SK-N-SH treated with all-trans-retinoic acid at 6 μM for 48 hours (cell line): ENCODE measurements around the gene ABR.
A peak's percentile ranks its signal among the peaks of the same experiment; 100 is the strongest.

ENCODE experiments used
- ATAC-seq: fragments of 200-7000 bp; cut with Tn5 transposase; 3 replicates; pipeline ENCODE4 v1.9.1; 2020; ENCODE audit warnings: mild to moderate bottlenecking, moderate library complexity
- BACH2 ChIP-seq: fragments of 250-450 bp; sonication (Bioruptor Pico); IDR thresholded peaks from 2 replicates; pipeline ENCODE4 v1.9.0; 2021; ENCODE audit warnings: mild to moderate bottlenecking, borderline replicate concordance
- CSDC2 ChIP-seq: fragments of 250-450 bp; sonication (Bioruptor Pico); IDR thresholded peaks from 2 replicates; pipeline ENCODE4 v1.5.0; 2020; ENCODE audit warnings: mild to moderate bottlenecking, moderate library complexity
- GLIS3 ChIP-seq: fragments of 250-450 bp; sonication (Bioruptor Pico); IDR thresholded peaks from 2 replicates; pipeline ENCODE4 v1.5.0; 2020; ENCODE audit warnings: mild to moderate bottlenecking, moderate library complexity
- ISL1 ChIP-seq: fragments of 250-450 bp; sonication (Bioruptor Pico); IDR thresholded peaks from 2 replicates; pipeline ENCODE4 v2.1.2; 2022; ENCODE audit warnings: mild to moderate bottlenecking, moderate library complexity
- PPARA ChIP-seq: fragments of 250-450 bp; sonication (Bioruptor Pico); IDR thresholded peaks from 2 replicates; pipeline ENCODE4 v1.5.0; 2020; ENCODE audit warnings: mild to moderate bottlenecking, borderline replicate concordance
- RARB ChIP-seq: fragments of 250-450 bp; sonication (Bioruptor Pico); IDR thresholded peaks from 2 replicates; pipeline ENCODE4 v1.8.0; 2021; ENCODE audit warnings: mild to moderate bottlenecking, moderate library complexity
- SNAI2 ChIP-seq: fragments of 250-450 bp; sonication (Bioruptor Pico); IDR thresholded peaks from 2 replicates; pipeline ENCODE4 v1.5.0; 2020; ENCODE audit warnings: mild to moderate bottlenecking, moderate library complexity
- TCF4 ChIP-seq: fragments of 250-450 bp; sonication (Bioruptor Pico); IDR thresholded peaks from 2 replicates; pipeline ENCODE4 v1.8.0; 2021; ENCODE audit warnings: mild to moderate bottlenecking, moderate library complexity, borderline replicate concordance
- TOX ChIP-seq: fragments of 250-450 bp; sonication (Bioruptor Pico); IDR thresholded peaks from 2 replicates; pipeline ENCODE4 v1.8.0; 2021; ENCODE audit warnings: mild to moderate bottlenecking, moderate library complexity, borderline replicate concordance
- ZC3H10 ChIP-seq: fragments of 250-450 bp; sonication (Bioruptor Pico); IDR thresholded peaks from 2 replicates; pipeline ENCODE4 v1.5.1; 2021; ENCODE audit warnings: mild to moderate bottlenecking, moderate library complexity
- ZFP3 ChIP-seq: fragments of 250-450 bp; sonication (Bioruptor Pico); IDR thresholded peaks from 2 replicates; pipeline ENCODE4 v1.5.0; 2020; ENCODE audit warnings: mild to moderate bottlenecking, moderate library complexity
- ZFP30 ChIP-seq: fragments of 450-650 bp; formaldehyde crosslinking; IDR thresholded peaks from 2 replicates; pipeline ENCODE4 v1.5.0; 2022; ENCODE audit warnings: mild to moderate bottlenecking, moderate library complexity
- ZNF565 ChIP-seq: fragments of 450-650 bp; formaldehyde crosslinking; conservative IDR thresholded peaks from 2 replicates; pipeline ENCODE4 v1.5.0; 2020; ENCODE audit warnings: low read depth, mild to moderate bottlenecking, moderate library complexity
- ZNF70 ChIP-seq: fragments of 450-650 bp; formaldehyde crosslinking; IDR thresholded peaks from 2 replicates; pipeline ENCODE4 v1.5.0; 2020; ENCODE audit warnings: mild to moderate bottlenecking, moderate library complexity
- ZNF8 ChIP-seq: fragments of 450-650 bp; formaldehyde crosslinking; IDR thresholded peaks from 2 replicates; pipeline ENCODE4 v1.5.0; 2020; ENCODE audit warnings: mild to moderate bottlenecking, moderate library complexity
- TF ChIP-seq, protein P1 (sequence below): fragments of 250-450 bp; sonication (Bioruptor Pico); IDR thresholded peaks from 2 replicates; pipeline ENCODE4 v1.8.0; 2021; ENCODE audit warnings: low read depth, mild to moderate bottlenecking, moderate library complexity, borderline replicate concordance
- TF ChIP-seq, protein P2 (sequence below): fragments of 250-450 bp; sonication (Bioruptor Pico); IDR thresholded peaks from 2 replicates; pipeline ENCODE4 v1.8.0; 2020; ENCODE audit warnings: mild to moderate bottlenecking, moderate library complexity, borderline replicate concordance
- TF ChIP-seq, protein P3 (sequence below): fragments of 250-450 bp; sonication (Bioruptor Pico); IDR thresholded peaks from 2 replicates; pipeline ENCODE4 v1.5.0; 2020; ENCODE audit warnings: mild to moderate bottlenecking, moderate library complexity
- TF ChIP-seq, protein P4 (sequence below): fragments of 250-450 bp; sonication (Bioruptor Pico); IDR thresholded peaks from 2 replicates; pipeline ENCODE4 v1.5.1; 2020; ENCODE audit warnings: low read depth, mild to moderate bottlenecking, moderate library complexity

Gene ABR

DNA sequence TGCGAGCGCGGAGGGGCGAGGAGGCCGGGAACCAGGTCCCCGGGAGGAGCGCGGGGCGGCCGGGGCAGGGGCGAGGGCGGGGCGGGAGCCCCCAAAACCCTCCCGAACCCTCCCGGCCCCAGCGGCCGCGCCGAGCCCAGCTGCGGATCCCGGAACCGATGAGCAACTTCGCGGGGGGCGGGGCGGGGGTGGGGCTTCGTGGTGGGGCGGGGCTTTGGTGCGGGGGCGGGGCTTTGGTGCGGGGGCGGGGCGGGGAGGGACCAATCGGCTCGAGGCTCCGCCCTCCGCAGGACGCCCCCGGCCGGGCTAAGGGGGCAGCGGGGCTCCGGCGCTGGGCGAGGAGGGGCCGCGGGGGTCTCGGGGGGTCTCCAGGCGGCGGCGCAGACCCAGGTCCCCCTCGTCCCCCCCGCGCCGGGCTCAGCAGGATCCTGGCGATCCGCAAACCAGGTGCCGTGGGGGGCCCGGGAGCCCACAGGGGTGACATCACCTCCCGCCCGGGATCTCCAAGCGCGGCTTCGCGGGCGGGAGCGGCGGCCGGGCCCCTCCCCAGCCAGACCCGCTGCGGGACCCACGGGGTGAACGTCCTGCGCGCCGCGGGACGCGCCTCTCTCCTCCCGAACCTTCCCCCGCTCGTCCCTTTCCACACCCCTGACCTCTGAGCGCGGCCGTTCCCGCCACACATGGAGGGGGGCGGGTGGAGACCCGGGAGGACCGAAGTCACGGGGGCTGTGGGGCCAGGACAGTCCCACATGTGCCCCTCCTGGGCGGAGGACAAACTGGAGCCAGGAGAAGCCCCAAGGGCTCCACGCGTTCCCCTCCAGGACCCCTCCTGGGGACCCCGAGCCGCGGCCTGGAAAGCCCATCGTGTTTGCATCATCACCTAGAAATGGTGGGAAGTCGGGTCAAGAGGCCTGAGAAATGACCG, at the start of gene ABR:
TSS of gene ABR (minus strand) at position 164 of the 925 bp plus-strand sequence. CDS start 254 bp downstream, outside the sequence.
- ATAC-seq, result peak; percentile 35
- TF ChIP-seq, protein P1, sequence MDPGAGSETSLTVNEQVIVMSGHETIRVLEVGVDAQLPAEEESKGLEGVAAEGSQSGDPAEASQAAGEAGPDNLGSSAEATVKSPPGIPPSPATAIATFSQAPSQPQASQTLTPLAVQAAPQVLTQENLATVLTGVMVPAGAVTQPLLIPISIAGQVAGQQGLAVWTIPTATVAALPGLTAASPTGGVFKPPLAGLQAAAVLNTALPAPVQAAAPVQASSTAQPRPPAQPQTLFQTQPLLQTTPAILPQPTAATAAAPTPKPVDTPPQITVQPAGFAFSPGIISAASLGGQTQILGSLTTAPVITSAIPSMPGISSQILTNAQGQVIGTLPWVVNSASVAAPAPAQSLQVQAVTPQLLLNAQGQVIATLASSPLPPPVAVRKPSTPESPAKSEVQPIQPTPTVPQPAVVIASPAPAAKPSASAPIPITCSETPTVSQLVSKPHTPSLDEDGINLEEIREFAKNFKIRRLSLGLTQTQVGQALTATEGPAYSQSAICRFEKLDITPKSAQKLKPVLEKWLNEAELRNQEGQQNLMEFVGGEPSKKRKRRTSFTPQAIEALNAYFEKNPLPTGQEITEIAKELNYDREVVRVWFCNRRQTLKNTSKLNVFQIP (CRISPR knock-in tag), result no peak
- TF ChIP-seq, protein P2, sequence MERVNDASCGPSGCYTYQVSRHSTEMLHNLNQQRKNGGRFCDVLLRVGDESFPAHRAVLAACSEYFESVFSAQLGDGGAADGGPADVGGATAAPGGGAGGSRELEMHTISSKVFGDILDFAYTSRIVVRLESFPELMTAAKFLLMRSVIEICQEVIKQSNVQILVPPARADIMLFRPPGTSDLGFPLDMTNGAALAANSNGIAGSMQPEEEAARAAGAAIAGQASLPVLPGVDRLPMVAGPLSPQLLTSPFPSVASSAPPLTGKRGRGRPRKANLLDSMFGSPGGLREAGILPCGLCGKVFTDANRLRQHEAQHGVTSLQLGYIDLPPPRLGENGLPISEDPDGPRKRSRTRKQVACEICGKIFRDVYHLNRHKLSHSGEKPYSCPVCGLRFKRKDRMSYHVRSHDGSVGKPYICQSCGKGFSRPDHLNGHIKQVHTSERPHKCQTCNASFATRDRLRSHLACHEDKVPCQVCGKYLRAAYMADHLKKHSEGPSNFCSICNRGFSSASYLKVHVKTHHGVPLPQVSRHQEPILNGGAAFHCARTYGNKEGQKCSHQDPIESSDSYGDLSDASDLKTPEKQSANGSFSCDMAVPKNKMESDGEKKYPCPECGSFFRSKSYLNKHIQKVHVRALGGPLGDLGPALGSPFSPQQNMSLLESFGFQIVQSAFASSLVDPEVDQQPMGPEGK (CRISPR knock-in tag), result 0 out of 2 replicates have a peak, but pooled peaks have one; percentile 34

DNA sequence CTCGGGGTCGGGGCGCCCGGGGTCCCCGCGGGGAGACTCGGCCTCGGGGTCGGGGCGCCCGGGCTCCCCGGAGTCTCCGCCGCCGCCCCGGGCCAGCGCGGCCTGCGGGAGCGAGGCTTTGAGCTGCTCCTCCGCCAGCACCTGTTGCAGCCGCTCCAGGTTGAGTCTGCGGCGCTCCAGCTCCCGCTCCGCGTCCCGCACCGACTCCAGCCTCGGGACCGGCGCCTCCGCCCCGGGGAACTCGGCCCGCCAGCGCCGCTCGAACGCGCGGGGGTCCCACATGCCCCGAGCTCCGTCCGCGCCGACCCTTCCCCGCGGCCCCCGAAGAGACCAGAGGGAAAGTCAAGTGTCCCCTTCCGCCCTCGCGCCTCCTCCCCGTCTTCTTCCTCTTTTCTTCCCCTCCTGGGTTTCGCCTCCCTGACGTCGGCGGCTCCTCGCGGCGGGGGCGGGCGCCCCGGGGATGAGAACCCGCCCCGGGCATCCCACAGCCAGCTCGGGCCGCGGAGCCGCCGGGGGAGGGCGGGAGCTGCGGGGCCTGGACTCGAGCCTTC, 49.6 kb upstream of the ABR start:
- no peak for ATAC-seq
- no peak for TF ChIP-seq GLIS3 (CRISPR knock-in tag)
- no peak for TF ChIP-seq TOX (CRISPR knock-in tag)
- TF ChIP-seq ZNF70 (CRISPR knock-in tag), result no peak
- no peak for TF ChIP-seq RARB (CRISPR knock-in tag)
- TF ChIP-seq SNAI2 (CRISPR knock-in tag), result no peak
- TF ChIP-seq BACH2, result no peak

DNA sequence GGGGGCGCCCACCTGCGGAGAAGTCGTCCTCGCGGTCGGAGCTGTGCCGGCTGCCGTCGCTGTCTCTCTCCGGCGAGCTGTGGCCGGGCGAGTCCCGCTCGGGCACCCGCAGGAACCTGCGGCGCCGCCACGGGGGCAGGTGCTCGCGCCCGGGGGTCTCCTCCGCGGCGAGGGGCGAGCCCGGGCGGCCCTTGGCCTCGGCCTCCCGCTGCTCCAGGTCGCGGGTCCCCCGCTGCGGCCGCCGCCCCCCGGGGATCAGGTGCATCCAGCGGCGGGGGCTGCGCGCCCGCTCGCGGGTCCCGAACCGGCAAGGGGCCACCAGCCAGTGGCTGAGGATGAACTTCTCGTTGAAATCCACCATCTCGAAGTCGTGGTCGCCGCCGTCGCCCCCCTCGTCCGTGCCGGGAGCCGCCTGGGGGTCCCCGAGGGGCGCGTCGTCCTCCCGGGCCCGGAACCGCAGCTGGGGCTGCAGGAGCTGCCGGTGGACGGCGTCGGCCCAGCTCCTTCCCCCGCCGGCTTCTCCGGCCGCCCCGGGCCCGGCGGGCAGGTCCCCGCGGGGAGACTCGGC, 49.1 kb upstream of the ABR start:
- TF ChIP-seq ZNF565 (CRISPR knock-in tag), result no peak
- no peak for TF ChIP-seq PPARA (CRISPR knock-in tag)
- TF ChIP-seq SNAI2 (CRISPR knock-in tag), result no peak
- TF ChIP-seq CSDC2 (CRISPR knock-in tag), result no peak
- no peak for ATAC-seq

DNA sequence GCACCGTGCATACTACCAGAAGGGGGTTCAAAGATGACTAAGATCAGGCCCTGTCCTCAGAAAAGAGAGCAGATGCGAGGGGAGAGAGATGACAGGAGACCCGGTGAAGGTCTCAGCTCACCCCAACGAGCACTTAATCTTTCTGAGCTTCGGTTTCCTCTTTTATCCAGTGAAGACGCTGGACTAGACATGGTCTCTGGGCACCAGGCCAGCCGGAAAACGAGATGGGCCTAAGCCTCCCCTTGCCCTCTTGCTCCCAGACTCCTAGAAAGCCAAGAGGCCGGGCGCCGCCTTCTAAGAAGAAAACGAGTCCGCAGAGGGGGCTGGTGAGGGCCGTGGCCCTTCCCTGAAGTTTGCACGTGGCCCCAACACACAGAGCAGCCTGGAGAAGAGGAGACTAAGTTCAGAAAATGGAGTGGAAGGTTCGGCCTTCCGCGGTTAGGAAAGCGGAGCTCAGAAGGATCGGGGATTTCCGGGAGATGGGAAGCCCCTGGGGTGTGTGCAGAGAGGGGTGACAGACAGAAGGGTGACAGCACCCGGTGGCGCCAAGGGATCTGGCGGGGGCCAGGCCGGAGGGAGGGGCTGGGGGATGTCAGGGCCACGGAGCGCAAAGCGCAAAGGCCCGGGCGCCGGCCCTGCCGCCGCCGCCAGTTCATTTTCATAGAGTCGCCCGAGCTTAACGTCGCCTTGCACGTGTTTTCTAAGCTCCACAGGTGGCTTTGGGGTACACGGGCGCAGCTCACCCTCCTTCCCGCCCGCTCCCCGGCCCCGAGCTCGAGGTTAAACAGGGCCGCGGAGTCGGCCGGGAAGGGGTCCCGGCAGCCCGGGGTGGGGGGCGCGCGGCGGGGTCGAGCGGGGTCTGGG, 48.4 kb upstream of the ABR start:
- no peak for TF ChIP-seq ZFP3 (CRISPR knock-in tag)
- ATAC-seq, result peak; percentile 18

DNA sequence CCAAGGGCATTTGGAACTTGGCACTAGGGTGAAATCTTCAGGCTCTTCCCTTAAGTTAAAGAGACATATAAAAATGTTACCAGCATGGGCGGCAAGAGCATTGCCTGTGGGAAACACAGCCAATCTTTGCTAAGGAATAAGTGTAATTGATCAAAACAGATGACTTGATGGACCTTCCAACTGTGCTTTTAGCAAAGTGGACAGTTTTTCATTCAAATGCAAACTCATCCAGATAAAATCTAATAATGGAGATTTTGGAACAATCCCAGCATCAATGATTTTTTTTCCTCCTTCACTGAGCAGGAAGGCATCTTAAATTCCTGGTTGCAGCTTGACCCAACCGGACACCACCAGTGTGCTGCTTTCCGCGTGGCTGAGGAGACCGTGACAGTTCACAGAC, 47.6 kb upstream of the ABR start:
- TF ChIP-seq ZFP30 (CRISPR knock-in tag) (no peak), ISL1 (CRISPR knock-in tag) (peak; percentile 89)
- peak; percentile 18 for ATAC-seq

DNA sequence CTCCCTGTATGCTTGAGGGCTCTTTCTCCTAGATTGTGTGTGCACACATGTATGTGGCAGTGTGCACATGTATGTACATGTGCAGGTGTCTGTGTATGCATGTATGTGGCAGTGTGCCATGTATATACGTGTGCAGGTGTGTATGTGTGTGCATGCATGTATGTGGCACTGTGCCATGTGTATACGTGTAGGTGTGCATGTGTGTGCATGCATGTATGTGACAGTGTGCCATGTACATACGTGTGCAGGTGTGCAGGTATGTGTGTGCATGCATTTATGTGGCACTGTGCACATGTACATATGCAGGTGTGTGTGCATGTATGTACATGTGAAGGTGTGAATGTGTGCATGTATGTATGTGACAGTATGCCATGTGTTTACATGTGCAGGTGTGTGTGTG, 46.5 kb upstream of the ABR start:
- ATAC-seq, result no peak
- no peak for TF ChIP-seq ZC3H10 (CRISPR knock-in tag)
- TF ChIP-seq PPARA (CRISPR knock-in tag), result no peak

DNA sequence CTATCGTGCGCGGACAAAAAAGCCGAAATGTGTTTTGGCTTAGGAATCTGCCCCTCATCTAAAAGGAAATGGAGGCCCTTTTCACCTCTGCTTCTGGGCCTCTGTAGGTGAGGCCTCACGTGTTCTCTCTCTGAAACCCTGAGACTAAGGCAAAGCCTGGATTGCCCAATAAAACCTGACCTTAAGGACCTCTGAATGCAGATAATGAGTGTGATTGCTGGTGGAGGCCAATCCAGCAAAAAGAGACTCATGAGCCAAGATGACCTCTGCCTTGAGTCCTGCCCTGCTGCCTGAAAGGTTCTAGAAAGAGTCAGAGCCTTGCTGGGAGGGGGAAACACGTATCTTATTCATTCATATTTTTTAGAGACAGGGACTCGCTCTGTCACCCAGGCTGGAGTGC, 44.5 kb upstream of the ABR start:
- no peak for ATAC-seq
- TF ChIP-seq, protein P3, sequence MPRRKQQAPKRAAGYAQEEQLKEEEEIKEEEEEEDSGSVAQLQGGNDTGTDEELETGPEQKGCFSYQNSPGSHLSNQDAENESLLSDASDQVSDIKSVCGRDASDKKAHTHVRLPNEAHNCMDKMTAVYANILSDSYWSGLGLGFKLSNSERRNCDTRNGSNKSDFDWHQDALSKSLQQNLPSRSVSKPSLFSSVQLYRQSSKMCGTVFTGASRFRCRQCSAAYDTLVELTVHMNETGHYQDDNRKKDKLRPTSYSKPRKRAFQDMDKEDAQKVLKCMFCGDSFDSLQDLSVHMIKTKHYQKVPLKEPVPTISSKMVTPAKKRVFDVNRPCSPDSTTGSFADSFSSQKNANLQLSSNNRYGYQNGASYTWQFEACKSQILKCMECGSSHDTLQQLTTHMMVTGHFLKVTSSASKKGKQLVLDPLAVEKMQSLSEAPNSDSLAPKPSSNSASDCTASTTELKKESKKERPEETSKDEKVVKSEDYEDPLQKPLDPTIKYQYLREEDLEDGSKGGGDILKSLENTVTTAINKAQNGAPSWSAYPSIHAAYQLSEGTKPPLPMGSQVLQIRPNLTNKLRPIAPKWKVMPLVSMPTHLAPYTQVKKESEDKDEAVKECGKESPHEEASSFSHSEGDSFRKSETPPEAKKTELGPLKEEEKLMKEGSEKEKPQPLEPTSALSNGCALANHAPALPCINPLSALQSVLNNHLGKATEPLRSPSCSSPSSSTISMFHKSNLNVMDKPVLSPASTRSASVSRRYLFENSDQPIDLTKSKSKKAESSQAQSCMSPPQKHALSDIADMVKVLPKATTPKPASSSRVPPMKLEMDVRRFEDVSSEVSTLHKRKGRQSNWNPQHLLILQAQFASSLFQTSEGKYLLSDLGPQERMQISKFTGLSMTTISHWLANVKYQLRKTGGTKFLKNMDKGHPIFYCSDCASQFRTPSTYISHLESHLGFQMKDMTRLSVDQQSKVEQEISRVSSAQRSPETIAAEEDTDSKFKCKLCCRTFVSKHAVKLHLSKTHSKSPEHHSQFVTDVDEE (CRISPR knock-in tag), result no peak
- TF ChIP-seq ISL1 (CRISPR knock-in tag) (no peak), ZNF8 (CRISPR knock-in tag) (no peak), CSDC2 (CRISPR knock-in tag) (no peak), BACH2 (no peak), ZNF70 (CRISPR knock-in tag) (no peak), TCF4 (CRISPR knock-in tag) (no peak), SNAI2 (CRISPR knock-in tag) (no peak)
- TF ChIP-seq, protein P1 (CRISPR knock-in tag), result no peak
- TF ChIP-seq, protein P4, sequence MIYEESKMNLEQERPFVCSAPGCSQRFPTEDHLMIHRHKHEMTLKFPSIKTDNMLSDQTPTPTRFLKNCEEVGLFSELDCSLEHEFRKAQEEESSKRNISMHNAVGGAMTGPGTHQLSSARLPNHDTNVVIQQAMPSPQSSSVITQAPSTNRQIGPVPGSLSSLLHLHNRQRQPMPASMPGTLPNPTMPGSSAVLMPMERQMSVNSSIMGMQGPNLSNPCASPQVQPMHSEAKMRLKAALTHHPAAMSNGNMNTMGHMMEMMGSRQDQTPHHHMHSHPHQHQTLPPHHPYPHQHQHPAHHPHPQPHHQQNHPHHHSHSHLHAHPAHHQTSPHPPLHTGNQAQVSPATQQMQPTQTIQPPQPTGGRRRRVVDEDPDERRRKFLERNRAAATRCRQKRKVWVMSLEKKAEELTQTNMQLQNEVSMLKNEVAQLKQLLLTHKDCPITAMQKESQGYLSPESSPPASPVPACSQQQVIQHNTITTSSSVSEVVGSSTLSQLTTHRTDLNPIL, result no peak
